SK-N-SH (cell line): Measurements from ENCODE around the gene NTNG1. TPM values are rescaled to one million over a fixed set of nuclear protein-coding genes. Genes with fewer than 3 reads are reported as not detected.

Experiments used
- CTCF ChIA-PET: fragments of 300-600, 350-600 bp; formaldehyde crosslinking; extraction: SDS; loops from one replicate; lab custom pipeline; 2021; lab: Yijun Ruan, JAX
- POLR2A ChIA-PET: fragments of 350-600 bp; sonication (Branson Sonifier 250); formaldehyde crosslinking; extraction: SDS; loops from one replicate; lab custom pipeline; 2020; ENCODE audit warnings: antibody characterized with exemption, inconsistent platforms; lab: Yijun Ruan, JAX
- DNase-seq: peaks from one replicate; pipeline ENCODE4 v3.0.0; 2012
- H2AFZ ChIP-seq: fragments of 200-600 bp; sonication (generic); 2 replicates; pipeline ENCODE4 v1.8.1; 2016; ENCODE audit warnings: antibody characterized with exemption, mild to moderate bottlenecking, low read depth
- H3F3A ChIP-seq: fragments of 200-600 bp; sonication (generic); replicated peaks from 2 replicates; pipeline ENCODE3; 2016; ENCODE audit warnings: antibody characterized with exemption, mild to moderate bottlenecking; ENCODE audit not compliant: insufficient read depth
- H3K27ac ChIP-seq, 2 experiments: fragments of 200-500 bp in 1 of 2; fragments of 200-600 bp in 1 of 2; sonication (Bioruptor generic) in 1 of 2; sonication (generic), shearing (Covaris generic) in 1 of 2; 2 replicates each; pipeline versions ENCODE4 v1.5.1 to v1.6.1; 2014 to 2016; ENCODE audit warnings: low read depth in 2 of 2, inconsistent platforms in 1 of 2, low read length in 1 of 2, mild to moderate bottlenecking in 1 of 2, mixed read lengths in 1 of 2
- H3K27me3 ChIP-seq: fragments of 200-600 bp; sonication (generic), shearing (Covaris generic); 2 replicates; pipeline ENCODE4 v1.6.1; 2016; ENCODE audit warnings: mixed run types; ENCODE audit not compliant: insufficient read depth
- H3K36me3 ChIP-seq, 2 experiments: fragments of 200-500 bp in 1 of 2; fragments of 200-600 bp in 1 of 2; sonication (Bioruptor generic) in 1 of 2; sonication (generic) in 1 of 2; replicated peaks in 1 of 2; 2 replicates each; pipeline versions ENCODE3 to v1.5.1; 2014 to 2016; ENCODE audit warnings: low read length in 1 of 2, mild to moderate bottlenecking in 1 of 2; ENCODE audit not compliant: insufficient read depth in 2 of 2, control insufficient read depth in 1 of 2
- H3K4me1 ChIP-seq, 2 experiments: fragments of 200-500 bp in 1 of 2; fragments of 200-600 bp in 1 of 2; sonication (Bioruptor generic) in 1 of 2; sonication (generic), shearing (Covaris generic) in 1 of 2; 2 replicates each; pipeline versions ENCODE4 v1.5.1 to v1.6.1; 2014 to 2016; ENCODE audit warnings: low read depth in 1 of 2, low read length in 1 of 2, mixed run types in 1 of 2; ENCODE audit not compliant: insufficient read depth in 2 of 2, control insufficient read depth in 1 of 2
- H3K4me2 ChIP-seq: fragments of 200-600 bp; sonication (generic), shearing (Covaris generic); 2 replicates; pipeline ENCODE4 v1.6.1; 2017; ENCODE audit warnings: mixed run types
- H3K4me3 ChIP-seq, 2 experiments: fragments of 200-500 bp in 1 of 2; fragments of 200-600 bp in 1 of 2; sonication (Bioruptor generic) in 1 of 2; sonication (generic), shearing (Covaris generic) in 1 of 2; 2 replicates each; pipeline versions ENCODE4 v1.5.1 to v1.8.1; 2014 to 2016; ENCODE audit warnings: low read depth in 2 of 2, inconsistent platforms in 1 of 2, low read length in 1 of 2, mild to moderate bottlenecking in 1 of 2, mixed read lengths in 1 of 2, moderate library complexity in 1 of 2
- H3K79me2 ChIP-seq: fragments of 200-600 bp; sonication (generic); 2 replicates; pipeline ENCODE4 v1.8.1; 2017; ENCODE audit warnings: mild to moderate bottlenecking; ENCODE audit not compliant: insufficient read depth
- H3K9ac ChIP-seq: fragments of 200-600 bp; sonication (generic); 2 replicates; pipeline ENCODE4 v1.6.1; 2017; ENCODE audit warnings: mixed run types
- H3K9me2 ChIP-seq: fragments of 200-600 bp; sonication (generic); 2 replicates; pipeline ENCODE4 v1.6.1; 2017; ENCODE audit warnings: mixed run types
- H3K9me3 ChIP-seq: fragments of 200-600 bp; sonication (generic); 2 replicates; pipeline ENCODE4 v1.6.1; 2017; ENCODE audit warnings: mixed run types, mild to moderate bottlenecking, moderate library complexity
- H4K20me1 ChIP-seq: fragments of 200-600 bp; sonication (generic); 2 replicates; pipeline ENCODE4 v1.6.1; 2017; ENCODE audit warnings: mild to moderate bottlenecking, mixed run types; ENCODE audit not compliant: insufficient read depth
- ELF1 ChIP-seq: IDR thresholded peaks from 2 replicates; pipeline ENCODE4 v1.4.0; 2012
- EP300 ChIP-seq, 2 experiments: IDR thresholded peaks; 2 replicates each; pipeline versions ENCODE4 v1.4.0 to v1.6.1; 2012; ENCODE audit warnings: borderline replicate concordance in 1 of 2, low read depth in 1 of 2, low read length in 1 of 2
- EZH2phosphoT487 ChIP-seq: fragments of 200-600 bp; sonication (generic); IDR thresholded peaks from 2 replicates; pipeline ENCODE4 v1.6.1; 2017; ENCODE audit warnings: low read depth, mixed run types, mild to moderate bottlenecking, antibody characterized with exemption, moderate library complexity, borderline replicate concordance
- FOSL2 ChIP-seq: IDR thresholded peaks from 2 replicates; pipeline ENCODE4 v1.4.0; 2012; ENCODE audit warnings: low read depth, mild to moderate bottlenecking, moderate library complexity, borderline replicate concordance
- FOXJ3 ChIP-seq: sonication (generic); formaldehyde crosslinking; IDR thresholded peaks from 2 replicates; pipeline ENCODE4 v1.5.1; 2020; ENCODE audit warnings: mild to moderate bottlenecking, missing genetic modification reagents
- FOXM1 ChIP-seq: IDR thresholded peaks from 2 replicates; pipeline ENCODE4 v1.4.0; 2012; ENCODE audit warnings: low read depth, mild to moderate bottlenecking
- NFIC ChIP-seq: IDR thresholded peaks from 2 replicates; pipeline ENCODE4 v1.4.0; 2012; ENCODE audit warnings: borderline replicate concordance
- SIN3A ChIP-seq: IDR thresholded peaks from 2 replicates; pipeline ENCODE4 v1.6.1; 2012; ENCODE audit warnings: low read depth, mild to moderate bottlenecking, low read length, moderate library complexity, borderline replicate concordance
- TAF1 ChIP-seq: IDR thresholded peaks from 2 replicates; pipeline ENCODE4 v1.6.1; 2012; ENCODE audit warnings: low read depth, mild to moderate bottlenecking, low read length, moderate library complexity, borderline replicate concordance
- TCF12 ChIP-seq: IDR thresholded peaks from 2 replicates; pipeline ENCODE4 v1.4.0; 2012
- TEAD4 ChIP-seq: IDR thresholded peaks from 2 replicates; pipeline ENCODE4 v1.4.0; 2012; ENCODE audit warnings: mild to moderate bottlenecking, borderline replicate concordance; ENCODE audit not compliant: insufficient read depth
- YY1 ChIP-seq: IDR thresholded peaks from 2 replicates; pipeline ENCODE4 v1.4.0; 2012; ENCODE audit warnings: low read depth, mild to moderate bottlenecking
- WGBS: methylation state at CpG from one replicate; pipeline ENCODE4 v1.1.6; 2017; ENCODE audit warnings: low lambda C conversion rate; 5-methylcytosine and 5-hydroxymethylcytosine counted together
- polyA plus RNA-seq, 3 experiments: library from polyadenylated mRNA; depleted of rRNA; stranded (reverse); fragments of >200 nt; gene quantifications; 2 replicates each; pipeline ENCODE4 v1.2.3, GENCODE V29; 2012
- TF ChIP-seq, protein P1 (sequence below): IDR thresholded peaks from 2 replicates; pipeline ENCODE4 v1.4.0; 2012; ENCODE audit warnings: low read depth
- TF ChIP-seq, protein P2 (sequence below): IDR thresholded peaks from 2 replicates; pipeline ENCODE4; 2012
- TF ChIP-seq, protein P3 (sequence below): IDR thresholded peaks from 2 replicates; pipeline ENCODE4 v1.6.1; 2012; ENCODE audit warnings: mild to moderate bottlenecking, low read depth, low read length, moderate library complexity
- TF ChIP-seq, protein P4 (sequence below): fragments of 200-600 bp; sonication (generic); IDR thresholded peaks from 2 replicates; pipeline ENCODE4 v1.6.1; 2017; ENCODE audit warnings: antibody characterized with exemption, mild to moderate bottlenecking, moderate library complexity
- TF ChIP-seq, protein P5 (sequence below): IDR thresholded peaks from 2 replicates; pipeline ENCODE4 v1.4.0; 2012; ENCODE audit warnings: low read depth, borderline replicate concordance

Gene NTNG1
- polyA plus RNA-seq, 1 of the 3 experiments (the other 2 are of a cell fraction) = 0.03 TPM

DNA sequence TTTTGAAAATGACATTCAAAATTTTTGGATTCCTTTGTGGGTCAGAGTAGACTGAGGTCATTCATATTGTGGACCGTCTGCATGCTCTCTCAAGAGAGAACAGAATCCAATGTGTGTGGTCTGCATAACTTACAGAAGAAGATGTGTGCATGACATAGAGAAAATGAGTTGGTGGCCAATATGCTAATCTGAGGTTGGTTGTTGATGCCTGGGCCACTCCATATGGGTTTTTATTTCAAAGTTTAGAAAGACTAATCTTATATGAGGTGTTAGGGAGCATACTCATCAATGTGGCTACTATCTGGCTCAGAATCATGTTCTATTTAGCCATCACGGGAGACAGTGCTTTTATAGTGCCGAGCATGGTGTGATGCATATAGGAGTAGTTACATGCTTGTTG lies 18.2 kb downstream of the NTNG1 start:
- ChIA-PET POLR2A (no interaction called here), CTCF (no interaction called here)
- no peaks in the 10 kb centered on the region; a peak in 1 of 4 replicates for H3K4me1 ChIP-seq
- no peak overlapping the region for H3K9ac ChIP-seq
- no peaks in the 10 kb centered on the region for H3K27me3 ChIP-seq
- H3K4me3 ChIP-seq = no peak overlapping the region
- no peaks in the 10 kb centered on the region for H4K20me1 ChIP-seq
- no peak overlapping the region for H3K27ac ChIP-seq
- TF ChIP-seq FOSL2 (no peak), NFIC (no peak), EP300 (IDR thresholded peaks at IDR 0.05; ENCODE audit: borderline replicate concordance in 1 of 2, low read depth in 1 of 2, low read length in 1 of 2) (no peak), ELF1 (no peak), TCF12 (no peak), FOXJ3 (no peak), TAF1 (no peak), FOXM1 (no peak), EZH2phosphoT487 (no peak), SIN3A (no peak)
- TF ChIP-seq, protein P1, sequence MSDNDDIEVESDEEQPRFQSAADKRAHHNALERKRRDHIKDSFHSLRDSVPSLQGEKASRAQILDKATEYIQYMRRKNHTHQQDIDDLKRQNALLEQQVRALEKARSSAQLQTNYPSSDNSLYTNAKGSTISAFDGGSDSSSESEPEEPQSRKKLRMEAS = no peak
- H3K9me2 ChIP-seq = no peaks in the 10 kb centered on the region
- H3K36me3 ChIP-seq = no peaks in the 10 kb centered on the region
- no peak overlapping the region for H3K4me2 ChIP-seq
- DNase-seq = no peak
- 48% methylated on average over 3 of the region's 3 CpGs for WGBS
- H2AFZ ChIP-seq = no peak overlapping the region
- no peaks in the 10 kb centered on the region for H3K9me3 ChIP-seq
- H3K79me2 ChIP-seq = no peaks in the 10 kb centered on the region
- no peaks in the 10 kb centered on the region for H3F3A ChIP-seq

DNA sequence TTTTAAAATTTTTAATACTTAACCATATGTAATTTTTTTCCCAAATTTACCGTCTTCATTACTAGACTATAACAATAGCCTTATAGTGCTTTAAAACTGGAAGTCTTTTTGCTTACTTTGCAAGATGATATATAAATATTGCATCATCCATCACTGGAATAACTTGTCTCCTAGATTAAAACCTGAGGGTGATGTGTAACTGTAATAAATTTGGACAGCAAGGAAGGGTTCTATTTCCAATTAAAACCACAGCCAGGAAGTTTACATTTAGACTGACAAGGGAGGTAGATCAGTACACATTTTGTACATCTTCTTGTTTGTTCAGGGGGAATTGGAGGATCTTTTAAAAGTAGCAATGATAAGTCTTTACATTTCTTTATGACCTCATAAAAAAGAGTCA lies 21.9 kb downstream of the NTNG1 start:
- Histone ChIP-seq H3K9ac (no peak overlapping the region), H2AFZ (no peak overlapping the region), H4K20me1 (no peaks in the 10 kb centered on the region), H3K27me3 (no peaks in the 10 kb centered on the region), H3K4me3 (no peak overlapping the region), H3K9me2 (no peaks in the 10 kb centered on the region), H3K4me1 (no peaks in the 10 kb centered on the region; a peak in 1 of 4 replicates), H3F3A (no peaks in the 10 kb centered on the region), H3K27ac (no peak overlapping the region), H3K4me2 (no peak overlapping the region), H3K79me2 (no peaks in the 10 kb centered on the region), H3K9me3 (no peaks in the 10 kb centered on the region), H3K36me3 (no peaks in the 10 kb centered on the region)
- ChIA-PET POLR2A (no interaction called here), CTCF (no interaction called here)
- 56% methylated on average over 1 of the region's 1 CpG for WGBS
- TF ChIP-seq EZH2phosphoT487 = no peak
- no peak for TF ChIP-seq ELF1
- TF ChIP-seq YY1 = no peak
- TF ChIP-seq, protein P2, sequence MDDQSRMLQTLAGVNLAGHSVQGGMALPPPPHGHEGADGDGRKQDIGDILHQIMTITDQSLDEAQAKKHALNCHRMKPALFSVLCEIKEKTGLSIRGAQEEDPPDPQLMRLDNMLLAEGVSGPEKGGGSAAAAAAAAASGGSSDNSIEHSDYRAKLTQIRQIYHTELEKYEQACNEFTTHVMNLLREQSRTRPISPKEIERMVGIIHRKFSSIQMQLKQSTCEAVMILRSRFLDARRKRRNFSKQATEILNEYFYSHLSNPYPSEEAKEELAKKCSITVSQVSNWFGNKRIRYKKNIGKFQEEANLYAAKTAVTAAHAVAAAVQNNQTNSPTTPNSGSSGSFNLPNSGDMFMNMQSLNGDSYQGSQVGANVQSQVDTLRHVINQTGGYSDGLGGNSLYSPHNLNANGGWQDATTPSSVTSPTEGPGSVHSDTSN = no peak
- TF ChIP-seq, protein P3, sequence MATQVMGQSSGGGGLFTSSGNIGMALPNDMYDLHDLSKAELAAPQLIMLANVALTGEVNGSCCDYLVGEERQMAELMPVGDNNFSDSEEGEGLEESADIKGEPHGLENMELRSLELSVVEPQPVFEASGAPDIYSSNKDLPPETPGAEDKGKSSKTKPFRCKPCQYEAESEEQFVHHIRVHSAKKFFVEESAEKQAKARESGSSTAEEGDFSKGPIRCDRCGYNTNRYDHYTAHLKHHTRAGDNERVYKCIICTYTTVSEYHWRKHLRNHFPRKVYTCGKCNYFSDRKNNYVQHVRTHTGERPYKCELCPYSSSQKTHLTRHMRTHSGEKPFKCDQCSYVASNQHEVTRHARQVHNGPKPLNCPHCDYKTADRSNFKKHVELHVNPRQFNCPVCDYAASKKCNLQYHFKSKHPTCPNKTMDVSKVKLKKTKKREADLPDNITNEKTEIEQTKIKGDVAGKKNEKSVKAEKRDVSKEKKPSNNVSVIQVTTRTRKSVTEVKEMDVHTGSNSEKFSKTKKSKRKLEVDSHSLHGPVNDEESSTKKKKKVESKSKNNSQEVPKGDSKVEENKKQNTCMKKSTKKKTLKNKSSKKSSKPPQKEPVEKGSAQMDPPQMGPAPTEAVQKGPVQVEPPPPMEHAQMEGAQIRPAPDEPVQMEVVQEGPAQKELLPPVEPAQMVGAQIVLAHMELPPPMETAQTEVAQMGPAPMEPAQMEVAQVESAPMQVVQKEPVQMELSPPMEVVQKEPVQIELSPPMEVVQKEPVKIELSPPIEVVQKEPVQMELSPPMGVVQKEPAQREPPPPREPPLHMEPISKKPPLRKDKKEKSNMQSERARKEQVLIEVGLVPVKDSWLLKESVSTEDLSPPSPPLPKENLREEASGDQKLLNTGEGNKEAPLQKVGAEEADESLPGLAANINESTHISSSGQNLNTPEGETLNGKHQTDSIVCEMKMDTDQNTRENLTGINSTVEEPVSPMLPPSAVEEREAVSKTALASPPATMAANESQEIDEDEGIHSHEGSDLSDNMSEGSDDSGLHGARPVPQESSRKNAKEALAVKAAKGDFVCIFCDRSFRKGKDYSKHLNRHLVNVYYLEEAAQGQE = no peak
- no peak for TF ChIP-seq TEAD4
- TF ChIP-seq, protein P4, sequence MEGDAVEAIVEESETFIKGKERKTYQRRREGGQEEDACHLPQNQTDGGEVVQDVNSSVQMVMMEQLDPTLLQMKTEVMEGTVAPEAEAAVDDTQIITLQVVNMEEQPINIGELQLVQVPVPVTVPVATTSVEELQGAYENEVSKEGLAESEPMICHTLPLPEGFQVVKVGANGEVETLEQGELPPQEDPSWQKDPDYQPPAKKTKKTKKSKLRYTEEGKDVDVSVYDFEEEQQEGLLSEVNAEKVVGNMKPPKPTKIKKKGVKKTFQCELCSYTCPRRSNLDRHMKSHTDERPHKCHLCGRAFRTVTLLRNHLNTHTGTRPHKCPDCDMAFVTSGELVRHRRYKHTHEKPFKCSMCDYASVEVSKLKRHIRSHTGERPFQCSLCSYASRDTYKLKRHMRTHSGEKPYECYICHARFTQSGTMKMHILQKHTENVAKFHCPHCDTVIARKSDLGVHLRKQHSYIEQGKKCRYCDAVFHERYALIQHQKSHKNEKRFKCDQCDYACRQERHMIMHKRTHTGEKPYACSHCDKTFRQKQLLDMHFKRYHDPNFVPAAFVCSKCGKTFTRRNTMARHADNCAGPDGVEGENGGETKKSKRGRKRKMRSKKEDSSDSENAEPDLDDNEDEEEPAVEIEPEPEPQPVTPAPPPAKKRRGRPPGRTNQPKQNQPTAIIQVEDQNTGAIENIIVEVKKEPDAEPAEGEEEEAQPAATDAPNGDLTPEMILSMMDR = no peak
- TF ChIP-seq, protein P5, sequence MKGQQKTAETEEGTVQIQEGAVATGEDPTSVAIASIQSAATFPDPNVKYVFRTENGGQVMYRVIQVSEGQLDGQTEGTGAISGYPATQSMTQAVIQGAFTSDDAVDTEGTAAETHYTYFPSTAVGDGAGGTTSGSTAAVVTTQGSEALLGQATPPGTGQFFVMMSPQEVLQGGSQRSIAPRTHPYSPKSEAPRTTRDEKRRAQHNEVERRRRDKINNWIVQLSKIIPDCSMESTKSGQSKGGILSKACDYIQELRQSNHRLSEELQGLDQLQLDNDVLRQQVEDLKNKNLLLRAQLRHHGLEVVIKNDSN = no peak
- TF ChIP-seq FOSL2 = no peak
- no peak for DNase-seq
